WERI-Rb-1 (cell line): ENCODE data around the gene TWIST2.

Experiments
- DNase-seq: peaks from one replicate; pipeline ENCODE4 v3.0.0-alpha.2; 2020
- H3K27ac ChIP-seq: fragments of 250-450 bp; sonication (Bioruptor Pico); 2 replicates; pipeline ENCODE4 v1.5.1; 2020; ENCODE audit warnings: mild to moderate bottlenecking, moderate library complexity
- H3K27me3 ChIP-seq: fragments of 250-450 bp; sonication (Bioruptor Pico); 2 replicates; pipeline ENCODE4 v1.5.1; 2021; ENCODE audit warnings: mild to moderate bottlenecking, low read depth, moderate library complexity; ENCODE audit not compliant: insufficient read depth, severe bottlenecking
- H3K36me3 ChIP-seq: fragments of 250-450 bp; sonication (Bioruptor Pico); 2 replicates; pipeline ENCODE4 v1.5.1; 2020; ENCODE audit warnings: mild to moderate bottlenecking, moderate library complexity
- H3K4me3 ChIP-seq: 2 replicates; pipeline ENCODE4 v1.5.1; 2011; ENCODE audit warnings: low read depth, mild to moderate bottlenecking, control low read depth, low read length
- H3K9me3 ChIP-seq: fragments of 250-450 bp; sonication (Bioruptor Pico); 2 replicates; pipeline ENCODE4 v1.5.1; 2021; ENCODE audit warnings: mild to moderate bottlenecking, moderate library complexity; ENCODE audit not compliant: severe bottlenecking
- CTCF ChIP-seq: IDR thresholded peaks from 2 replicates; pipeline ENCODE4 v1.5.1; 2011; ENCODE audit warnings: low read depth, mild to moderate bottlenecking, control low read depth, inconsistent platforms, low read length

TWIST2 gene

DNA sequence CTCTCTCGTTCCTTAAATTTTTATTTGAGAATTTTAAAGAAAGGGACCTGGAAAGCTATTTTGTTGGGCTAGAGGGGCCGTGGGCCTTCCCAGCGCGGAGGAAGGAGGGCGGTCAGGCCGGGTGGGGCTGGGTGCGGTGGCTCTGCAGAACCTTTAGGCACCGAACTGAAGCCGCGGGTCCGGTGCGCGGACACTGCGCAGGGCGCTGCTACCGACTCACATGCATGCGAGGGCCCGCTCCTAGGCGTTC, 1.6 kb upstream of the TWIST2 start:
- Histone ChIP-seq H3K36me3 (no peaks in the 10 kb centered on the region), H3K27me3 (peaks cover 92% of the 10 kb centered on the region), H3K4me3 (no peak overlapping the region), H3K27ac (no peak overlapping the region), H3K9me3 (peaks cover 6% of the 10 kb centered on the region)
- no peak for TF ChIP-seq CTCF
- no peak for DNase-seq

DNA sequence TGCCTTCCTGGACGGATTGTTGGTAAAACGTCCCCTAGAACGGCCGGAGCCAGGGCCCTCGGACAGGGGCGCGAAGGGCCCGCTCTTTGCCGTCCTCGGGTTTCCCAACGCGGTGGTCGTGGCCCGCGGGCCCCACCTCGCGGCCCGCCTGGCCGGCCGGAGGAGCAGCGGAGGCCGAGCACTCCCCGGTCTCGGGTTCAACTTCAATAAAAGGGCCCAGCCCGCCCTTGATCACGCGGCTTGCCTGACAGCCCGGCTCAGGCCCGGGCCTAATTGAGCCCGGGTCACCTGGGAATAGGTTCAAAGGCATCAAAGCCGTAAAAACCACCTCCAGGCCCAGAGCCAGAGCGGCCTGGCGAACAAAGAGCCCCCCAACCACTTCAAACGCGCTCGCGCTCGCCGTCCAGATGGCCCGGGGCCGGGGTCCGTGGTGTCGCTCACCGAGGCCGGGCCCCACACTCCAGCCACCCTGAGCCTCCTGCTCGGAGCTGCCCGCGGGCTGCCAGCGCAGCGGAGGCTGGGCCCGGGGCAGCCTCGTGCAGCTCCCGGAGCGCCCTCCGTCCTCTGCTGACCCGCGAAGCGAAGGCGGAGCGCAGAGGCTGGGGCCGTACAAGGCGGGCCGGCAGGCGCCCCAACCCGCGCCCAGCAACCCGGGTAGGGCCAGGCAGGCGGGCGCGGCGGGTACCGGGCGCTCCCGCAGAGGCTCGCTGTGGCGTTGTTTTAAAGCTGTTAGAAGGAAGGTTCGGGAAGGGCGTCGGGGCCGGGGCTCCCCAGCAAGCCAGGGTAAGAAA, 1.1 kb upstream of the TWIST2 start:
- Histone ChIP-seq H3K4me3 (no peak overlapping the region), H3K27ac (no peak overlapping the region), H3K36me3 (no peaks in the 10 kb centered on the region), H3K27me3 (peaks cover 92% of the 10 kb centered on the region), H3K9me3 (peaks cover 6% of the 10 kb centered on the region)
- no peak for TF ChIP-seq CTCF
- no peak for DNase-seq

DNA sequence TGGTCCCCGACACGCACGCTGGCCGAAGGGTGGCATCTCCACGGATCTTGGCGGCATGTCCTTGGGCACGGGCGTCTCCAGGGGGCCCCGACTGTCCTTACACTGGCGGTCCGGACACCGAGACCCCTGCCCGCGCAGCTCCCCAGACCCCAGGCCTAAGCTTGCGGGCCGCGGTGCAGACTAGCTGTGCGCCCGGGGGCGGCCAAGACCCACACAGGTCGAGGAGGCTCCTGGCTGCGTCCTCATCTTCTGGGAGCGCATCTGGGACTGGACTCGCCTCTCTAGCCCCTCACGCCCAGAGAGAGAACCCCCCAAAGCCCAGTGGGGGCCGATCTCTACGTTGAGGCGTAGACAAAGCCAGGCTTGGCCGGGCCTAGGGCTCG, 475 bp upstream of the TWIST2 start:
- Histone ChIP-seq H3K27me3 (peaks cover 92% of the 10 kb centered on the region), H3K4me3 (no peak overlapping the region), H3K36me3 (no peaks in the 10 kb centered on the region), H3K27ac (no peak overlapping the region), H3K9me3 (peaks cover 6% of the 10 kb centered on the region)
- TF ChIP-seq CTCF: no peak
- DNase-seq: no peak

DNA sequence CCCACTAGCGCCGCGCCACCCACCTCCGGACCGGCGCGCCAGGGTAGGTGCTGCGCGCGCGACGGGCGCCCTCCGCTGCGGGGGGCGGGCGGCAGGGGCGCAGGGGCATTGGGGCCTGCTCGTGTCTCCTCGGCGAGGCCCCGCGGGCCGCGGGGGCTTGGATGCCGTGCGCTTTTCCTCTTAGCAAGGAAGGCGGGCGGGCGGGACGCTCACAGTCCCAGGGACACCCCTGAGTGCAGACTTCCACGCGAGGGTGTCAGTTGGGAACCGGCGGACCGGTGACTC, 748 bp downstream of the TWIST2 start:
- Histone ChIP-seq H3K36me3 (no peaks in the 10 kb centered on the region), H3K27ac (no peak overlapping the region), H3K27me3 (peaks cover 94% of the 10 kb centered on the region), H3K9me3 (peaks cover 6% of the 10 kb centered on the region), H3K4me3 (no peak overlapping the region)
- no peak for TF ChIP-seq CTCF
- no peak for DNase-seq

- no peak for DNase-seq
- Histone ChIP-seq H3K27ac (no peak overlapping the region), H3K9me3 (peaks cover 6% of the 10 kb centered on the region), H3K27me3 (peaks cover 94% of the 10 kb centered on the region), H3K36me3 (no peaks in the 10 kb centered on the region), H3K4me3 (no peak overlapping the region)
- TF ChIP-seq CTCF: no peak
Measured at GRCh38 chr2:238848976-238849853, 1.3 kb downstream of the TWIST2 start.

- Histone ChIP-seq H3K27me3 (peaks cover 94% of the 10 kb centered on the region), H3K27ac (no peak overlapping the region), H3K9me3 (peaks cover 6% of the 10 kb centered on the region), H3K36me3 (no peaks in the 10 kb centered on the region), H3K4me3 (no peak overlapping the region)
- no peak for TF ChIP-seq CTCF
- no peak for DNase-seq
Measured at GRCh38 chr2:238850091-238850490, 2.2 kb downstream of the TWIST2 start.
